H1 (cell line): ENCODE results near the gene H6PD. TPM values are rescaled to one million over a fixed set of nuclear protein-coding genes. Genes with fewer than 3 reads are reported as not detected.

Experiments used
- CTCF ChIA-PET: fragments of 300-600 bp; sonication (Branson Sonifier 250); formaldehyde crosslinking; loops from one replicate; lab custom pipeline; 2021; ENCODE audit not compliant: partially characterized antibody; lab: Charles Lee
- POLR2A ChIA-PET: fragments of 300-600 bp; sonication (Branson Sonifier 250); formaldehyde crosslinking; loops from one replicate; lab custom pipeline; 2021; ENCODE audit warnings: inconsistent platforms; ENCODE audit not compliant: partially characterized antibody; lab: Charles Lee
- DNase-seq, 2 experiments: peaks; one replicate each; pipeline versions ENCODE4 v3.0.0 to v3.0.0-alpha.2; 2010 to 2022; ENCODE audit warnings: low spot score in 2 of 2, low read depth in 1 of 2, mixed read lengths in 1 of 2
- FAIRE-seq: peaks from 2 replicates; lab custom pipeline; 2011; peaks lifted over from hg19 to GRCh38; lab: Jason Lieb, UNC
- H2AFZ ChIP-seq: 2 replicates; pipeline ENCODE4 v1.8.1; 2012; ENCODE audit warnings: low read length, inconsistent platforms
- H2AK5ac ChIP-seq: 2 replicates; pipeline ENCODE4 v1.6.1; 2013; ENCODE audit warnings: low read depth, low read length
- H2BK120ac ChIP-seq: replicated peaks from 2 replicates; pipeline ENCODE3; 2013; ENCODE audit warnings: low read depth, low read length, inconsistent platforms
- H2BK12ac ChIP-seq: 2 replicates; pipeline ENCODE4 v1.6.1; 2013; ENCODE audit warnings: low read depth, low read length
- H2BK15ac ChIP-seq: 2 replicates; pipeline ENCODE4 v1.6.1; 2013; ENCODE audit warnings: low read length
- H2BK20ac ChIP-seq: 2 replicates; pipeline ENCODE4 v1.6.1; 2013; ENCODE audit warnings: low read length
- H2BK5ac ChIP-seq: 2 replicates; pipeline ENCODE4 v1.6.1; 2013; ENCODE audit warnings: low read depth, low read length
- H3K14ac ChIP-seq: 2 replicates; pipeline ENCODE4 v1.6.1; 2013; ENCODE audit warnings: inconsistent platforms; ENCODE audit not compliant: insufficient read length
- H3K18ac ChIP-seq: 2 replicates; pipeline ENCODE4 v1.6.1; 2013; ENCODE audit warnings: low read length; ENCODE audit errors: extremely low read depth
- H3K23ac ChIP-seq: 2 replicates; pipeline ENCODE4 v1.6.1; 2013; ENCODE audit warnings: inconsistent platforms; ENCODE audit not compliant: insufficient read length
- H3K23me2 ChIP-seq: 2 replicates; pipeline ENCODE4 v1.6.1; 2013; ENCODE audit warnings: low read depth, low read length
- H3K27ac ChIP-seq: 2 replicates; pipeline ENCODE4 v1.6.1; 2011; ENCODE audit warnings: low read depth, low read length, inconsistent platforms
- H3K27me3 ChIP-seq, 4 experiments: replicated peaks in 1 of 4; 1 replicate in 1 of 4; 2 replicates in 3 of 4; pipeline versions ENCODE4 v1.6.1 to v1.8.1; 2011 to 2013; ENCODE audit warnings: low read length in 3 of 4, mild to moderate bottlenecking in 3 of 4, inconsistent platforms in 2 of 4, mixed read lengths in 2 of 4, moderate library complexity in 1 of 4; ENCODE audit not compliant: control insufficient read depth in 3 of 4, insufficient read depth in 3 of 4; ENCODE audit errors: extremely low read depth in 1 of 4
- H3K36me3 ChIP-seq, 4 experiments: 2 replicates each; pipeline versions ENCODE4 v1.6.1 to v1.8.1; 2011 to 2013; ENCODE audit warnings: mild to moderate bottlenecking in 4 of 4, low read length in 3 of 4, moderate library complexity in 2 of 4, control low read depth in 1 of 4, inconsistent platforms in 1 of 4; ENCODE audit not compliant: insufficient read depth in 4 of 4, control insufficient read depth in 2 of 4
- H3K4ac ChIP-seq: replicated peaks from 2 replicates; pipeline ENCODE3; 2013; ENCODE audit warnings: low read length, low read depth, mixed read lengths, inconsistent platforms; ENCODE audit not compliant: insufficient read length
- H3K4me1 ChIP-seq, 4 experiments: replicated peaks in 1 of 4; 1 replicate in 1 of 4; 2 replicates in 3 of 4; pipeline versions ENCODE4 v1.6.1 to v1.8.1; 2011 to 2013; ENCODE audit warnings: low read length in 3 of 4, inconsistent platforms in 2 of 4, mixed read lengths in 1 of 4; ENCODE audit not compliant: insufficient read depth in 4 of 4, control insufficient read depth in 3 of 4
- H3K4me2 ChIP-seq, 2 experiments: 2 replicates each; pipeline versions ENCODE4 v1.6.1 to v1.8.1; 2011 to 2013; ENCODE audit warnings: low read depth in 2 of 2, low read length in 2 of 2, control low read depth in 1 of 2, inconsistent platforms in 1 of 2, mild to moderate bottlenecking in 1 of 2; ENCODE audit not compliant: insufficient read depth in 1 of 2
- H3K4me3 ChIP-seq, 4 experiments: fragments of 200-600, 300-600 bp in 1 of 4; sonication (generic), shearing (Covaris generic), sonication (Bioruptor Twin) in 1 of 4; 2 replicates each; pipeline versions ENCODE4 v1.5.1 to v1.8.1; 2011 to 2016; ENCODE audit warnings: low read length in 4 of 4, low read depth in 3 of 4, control low read depth in 2 of 4, inconsistent platforms in 2 of 4, mild to moderate bottlenecking in 2 of 4, mixed read lengths in 1 of 4, moderate library complexity in 1 of 4; ENCODE audit not compliant: insufficient read depth in 2 of 4; ENCODE audit errors: extremely low read depth in 1 of 4
- H3K56ac ChIP-seq: replicated peaks from 2 replicates; pipeline ENCODE3; 2013; ENCODE audit warnings: low read depth, mild to moderate bottlenecking, mixed read lengths, low read length, inconsistent platforms; ENCODE audit not compliant: insufficient read length
- H3K79me1 ChIP-seq: 2 replicates; pipeline ENCODE4 v1.6.1; 2013; ENCODE audit warnings: low read depth, low read length, control low read depth
- H3K79me2 ChIP-seq, 2 experiments: 2 replicates each; pipeline versions ENCODE4 v1.6.1 to v1.8.1; 2012 to 2013; ENCODE audit warnings: low read length in 2 of 2, mild to moderate bottlenecking in 2 of 2, inconsistent platforms in 1 of 2; ENCODE audit not compliant: insufficient read depth in 2 of 2, control insufficient read depth in 1 of 2
- H3K9ac ChIP-seq, 4 experiments: replicated peaks in 1 of 4; 1 replicate in 1 of 4; 2 replicates in 3 of 4; pipeline versions ENCODE4 v1.6.1 to v1.8.1; 2011 to 2013; ENCODE audit warnings: low read depth in 3 of 4, low read length in 3 of 4, control low read depth in 2 of 4, mild to moderate bottlenecking in 2 of 4, moderate library complexity in 2 of 4, inconsistent platforms in 1 of 4; ENCODE audit errors: extremely low read depth in 1 of 4
- H3K9me3 ChIP-seq, 2 experiments: 2 replicates each; pipeline versions ENCODE4 v1.6.1 to v1.8.1; 2012 to 2013; ENCODE audit warnings: mild to moderate bottlenecking in 2 of 2, moderate library complexity in 2 of 2, control low read depth in 1 of 2, inconsistent platforms in 1 of 2, low read depth in 1 of 2, low read length in 1 of 2, mixed read lengths in 1 of 2; ENCODE audit not compliant: insufficient read depth in 2 of 2
- H4K20me1 ChIP-seq, 2 experiments: replicated peaks in 1 of 2; 2 replicates each; pipeline versions ENCODE3 to v1.8.1; 2011 to 2013; ENCODE audit warnings: inconsistent platforms in 2 of 2, low read length in 2 of 2, mild to moderate bottlenecking in 1 of 2; ENCODE audit not compliant: insufficient read depth in 2 of 2, control insufficient read depth in 1 of 2
- H4K5ac ChIP-seq: 2 replicates; pipeline ENCODE4 v1.6.1; 2013; ENCODE audit warnings: low read length, low read depth, mixed read lengths, inconsistent platforms; ENCODE audit not compliant: insufficient read length
- H4K8ac ChIP-seq: 2 replicates; pipeline ENCODE4 v1.8.0; 2013; ENCODE audit warnings: mild to moderate bottlenecking, moderate library complexity, low read length, inconsistent platforms; ENCODE audit not compliant: insufficient read depth; ENCODE audit errors: extremely low read depth
- H4K91ac ChIP-seq: replicated peaks from 2 replicates; pipeline ENCODE3; 2013; ENCODE audit warnings: low read length, mixed read lengths, inconsistent platforms; ENCODE audit not compliant: insufficient read length
- ATF3 ChIP-seq: IDR thresholded peaks from 2 replicates; pipeline ENCODE4 v1.6.1; 2011; ENCODE audit warnings: low read depth, mild to moderate bottlenecking, low read length; ENCODE audit not compliant: insufficient read depth
- CHD2 ChIP-seq: IDR thresholded peaks from 2 replicates; pipeline ENCODE4 v1.6.1; 2012; ENCODE audit warnings: low read length, improper control_type of control experiment
- HDAC2 ChIP-seq, 2 experiments: fragments of 300-600 bp in 1 of 2; sonication (generic) in 1 of 2; IDR thresholded peaks; 2 replicates each; pipeline ENCODE4 v1.6.1; 2011 to 2012; ENCODE audit warnings: low read depth in 2 of 2, low read length in 2 of 2, mild to moderate bottlenecking in 2 of 2, moderate library complexity in 2 of 2, borderline replicate concordance in 1 of 2, inconsistent platforms in 1 of 2
- JUN ChIP-seq: IDR thresholded peaks from 2 replicates; pipeline ENCODE4 v1.6.1; 2011; ENCODE audit warnings: low read depth, mild to moderate bottlenecking, improper control_type of control experiment, low read length
- KDM4A ChIP-seq: IDR thresholded peaks from one replicate; pipeline ENCODE4 v1.7.1; 2012; ENCODE audit warnings: low read depth, mild to moderate bottlenecking, moderate library complexity, low read length, inconsistent platforms; ENCODE audit not compliant: severe bottlenecking
- NRF1 ChIP-seq: IDR thresholded peaks from 2 replicates; pipeline ENCODE4 v1.6.1; 2011; ENCODE audit warnings: mild to moderate bottlenecking, low read depth, low read length, improper control_type of control experiment
- POU5F1 ChIP-seq: IDR thresholded peaks from 2 replicates; pipeline ENCODE4 v1.6.1; 2011; ENCODE audit warnings: low read depth, mild to moderate bottlenecking, low read length, moderate library complexity
- SP4 ChIP-seq: IDR thresholded peaks from 2 replicates; pipeline ENCODE4 v1.6.1; 2012; ENCODE audit warnings: low read length, inconsistent platforms
- TAF1 ChIP-seq: IDR thresholded peaks from 2 replicates; pipeline ENCODE4 v1.6.1; 2011; ENCODE audit warnings: mild to moderate bottlenecking, low read depth, low read length
- TEAD4 ChIP-seq: IDR thresholded peaks from 2 replicates; pipeline ENCODE4 v1.6.1; 2012; ENCODE audit warnings: low read depth, low read length, inconsistent platforms, mixed read lengths
- WGBS, 2 experiments: shearing (Covaris generic) in 1 of 2; methylation state at CpG; one replicate each; pipeline versions ENCODE4 v1.1.6 to v1.1.7; 2013 to 2015; ENCODE audit warnings: low lambda C conversion rate in 2 of 2, mixed read lengths in 2 of 2, inconsistent platforms in 1 of 2, low coverage in 1 of 2, missing lambda C conversion rate in 1 of 2; ENCODE audit not compliant: insufficient replicate concordance in 2 of 2, insufficient coverage in 1 of 2, insufficient read length in 1 of 2; ENCODE audit errors: extremely low coverage in 1 of 2, missing lambda C conversion rate in 1 of 2; 5-methylcytosine and 5-hydroxymethylcytosine counted together
- polyA plus RNA-seq, 7 experiments: library from polyadenylated mRNA; depleted of rRNA in 3 of 7; stranded (reverse) in 5 of 7; unstranded in 2 of 7; fragments of >200 nt in 5 of 7; fragments of 200-250 nt in 2 of 7; gene quantifications; 1 replicate in 5 of 7; 2 replicates in 1 of 7; 4 replicates in 1 of 7; pipeline versions ENCODE4 v1.2.1 to v1.2.3, GENCODE V29; 2011 to 2013; ENCODE audit warnings: missing spikeins in 2 of 7, mixed read lengths in 2 of 7
- total RNA-seq: library from RNA; stranded (reverse); fragmentation: NEBNext Ultra II Directional; extraction: Animal tissue kit (Norgen Biotek cat#: 25700); gene quantifications from 2 replicates; pipeline ENCODE4 v1.2.1, GENCODE V29; 2021

The H6PD gene
- total and polyA plus RNA-seq, 2 of the 8 experiments (the other 6 are each of a cell fraction or from before 2014, with no cell fraction given) = 3.6 to 3.8 TPM

DNA sequence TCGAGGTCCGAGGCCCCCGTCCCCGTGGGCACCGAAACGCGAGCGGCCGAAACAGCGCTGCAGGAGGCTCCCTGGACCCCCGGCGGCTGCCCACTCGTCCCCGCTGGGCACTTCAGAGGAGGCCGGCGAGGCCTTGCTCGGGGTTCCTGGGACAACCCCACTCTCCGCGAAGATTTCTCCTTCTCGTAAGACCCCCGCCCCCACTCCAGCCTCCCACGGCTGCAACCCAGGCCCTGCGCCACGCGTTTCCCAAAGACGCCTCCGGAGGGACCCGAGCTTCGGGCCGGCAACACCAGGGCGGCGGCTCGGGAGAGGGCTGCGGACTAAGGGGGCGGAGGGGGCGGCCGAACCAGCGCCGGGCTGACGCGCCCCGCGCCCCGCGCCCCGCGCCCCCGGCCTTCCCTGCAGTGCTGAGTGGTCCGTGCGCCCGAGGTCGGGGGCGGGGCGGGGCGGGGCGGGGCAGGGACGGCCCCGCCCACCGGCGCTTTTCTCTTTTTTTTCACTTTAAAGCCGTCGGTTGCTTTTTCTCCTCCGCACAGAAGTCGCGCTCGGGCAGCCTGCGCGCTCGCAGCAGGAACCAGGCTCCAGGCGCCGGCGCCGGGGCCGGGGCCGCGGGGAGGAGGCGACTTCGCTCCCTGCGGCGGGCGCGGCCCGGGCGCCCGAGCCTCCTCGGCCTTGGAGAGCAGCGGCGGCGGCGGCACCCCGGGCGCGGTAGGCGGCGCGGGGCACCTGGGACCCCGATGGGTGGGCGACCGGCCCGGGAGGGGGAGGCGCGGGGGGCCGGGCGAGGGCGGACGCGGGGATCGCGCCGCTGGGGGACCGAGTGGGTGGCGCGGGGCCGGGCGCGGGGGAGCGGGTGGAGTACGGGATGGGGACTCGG, 58.0 kb downstream of the H6PD start, which contains the start of gene SPSB1:
Gene SPSB1 (plus strand): TSS at position 534 of the 880 bp plus-strand sequence. CDS start 62,998 bp downstream, outside the sequence.
- Histone ChIP-seq H3K56ac (no peak within 1 kb of the TSS), H2BK120ac (no peak within 1 kb of the TSS), H2BK12ac (peak within 1 kb of the TSS; percentile 90; the same call in 1 of the 2 replicates), H4K8ac (peak within 1 kb of the TSS; percentile 57; the same call in 1 of the 2 replicates), H3K79me2 (no peaks in the 10 kb centered on the region; a peak in 2 of 4 replicates), H3K4me1 (peaks cover 0 to 10% (median 5%) of the 10 kb centered on the region in 4 experiments; a peak in 4 of 7 replicates), H3K4me2 (peak within 1 kb of the TSS; percentile 91 to 99), H3K36me3 (no peaks in the 10 kb centered on the region), H4K91ac (no peak within 1 kb of the TSS), H3K9me3 (peaks cover 4 to 6% of the 10 kb centered on the region in 2 experiments; a peak in 3 of 4 replicates), H3K23ac (no peak within 1 kb of the TSS), H4K5ac (no peak within 1 kb of the TSS), H3K9ac (peak within 1 kb of the TSS in 2 of 4 experiments; percentile 8 to 70; a peak in 5 of 7 replicates), H3K4ac (no peak within 1 kb of the TSS), H2AK5ac (peak within 1 kb of the TSS; percentile 99), H3K27ac (no peak within 1 kb of the TSS), H3K18ac (peak within 1 kb of the TSS; percentile 6), H2BK15ac (peak within 1 kb of the TSS; percentile 99; the same call in 1 of the 2 replicates), H3K23me2 (peaks cover 11% of the 10 kb centered on the region), H2AFZ (peak within 1 kb of the TSS; percentile 15; the same call in 1 of the 2 replicates), H2BK20ac (peak within 1 kb of the TSS; percentile 82; the same call in 1 of the 2 replicates), H4K20me1 (peaks cover 0 to 19% of the 10 kb centered on the region in 2 experiments), H3K27me3 (peaks cover 0 to 21% (median 16%) of the 10 kb centered on the region in 4 experiments; a peak in 6 of 7 replicates), H2BK5ac (peak within 1 kb of the TSS; percentile 60; the same call in 1 of the 2 replicates), H3K14ac (no peak within 1 kb of the TSS), H3K79me1 (peaks cover 9% of the 10 kb centered on the region; the same call in 1 of the 2 replicates), H3K4me3 (peak within 1 kb of the TSS; percentile 61 to 80 (median 66))
- ChIA-PET POLR2A (interaction anchor here (0.9 to 1.3 kb wide), 3 partner anchors 10 to 95 kb away, joined by 3 to 4 read pairs (median 3); no protein-coding TSS in a partner anchor), CTCF (interaction anchor here (0.6 to 6.2 kb wide), 12 partner anchors 9 to 395 kb away, joined by 3 to 98 read pairs (median 3); no protein-coding TSS in a partner anchor)
- 5% methylated on average over 37 of the region's 119 CpGs; no CpG with 5 or more reads in 1 of the 2 experiments for WGBS, 2 experiments
- FAIRE-seq (no peak), DNase-seq (peak in 1 of 2 experiments; percentile 66)
- no peak for TF ChIP-seq NRF1
- no peak for TF ChIP-seq HDAC2 (IDR thresholded peaks at IDR 0.05; ENCODE audit: borderline replicate concordance in 1 of 2, low read depth in 2 of 2, low read length in 2 of 2)
- peak; percentile 79 for TF ChIP-seq KDM4A
- TF ChIP-seq TAF1 = peak; percentile 80
- TF ChIP-seq JUN = no peak
- no peak for TF ChIP-seq TEAD4
- no peak for TF ChIP-seq SP4
- TF ChIP-seq POU5F1 = no peak
- TF ChIP-seq ATF3 = no peak
- no peak for TF ChIP-seq CHD2
